SH-SY5Y (cell line): ENCODE measurements around the gene SLC35A1.

Experiments
- GATA2 ChIP-seq: IDR thresholded peaks from 2 replicates; pipeline ENCODE4 v1.6.1; 2011; ENCODE audit warnings: mild to moderate bottlenecking, low read depth, low read length
- GATA3 ChIP-seq: IDR thresholded peaks from 2 replicates; pipeline ENCODE4 v1.6.1; 2011; ENCODE audit warnings: low read depth, mild to moderate bottlenecking, low read length, moderate library complexity

SLC35A1 gene

DNA sequence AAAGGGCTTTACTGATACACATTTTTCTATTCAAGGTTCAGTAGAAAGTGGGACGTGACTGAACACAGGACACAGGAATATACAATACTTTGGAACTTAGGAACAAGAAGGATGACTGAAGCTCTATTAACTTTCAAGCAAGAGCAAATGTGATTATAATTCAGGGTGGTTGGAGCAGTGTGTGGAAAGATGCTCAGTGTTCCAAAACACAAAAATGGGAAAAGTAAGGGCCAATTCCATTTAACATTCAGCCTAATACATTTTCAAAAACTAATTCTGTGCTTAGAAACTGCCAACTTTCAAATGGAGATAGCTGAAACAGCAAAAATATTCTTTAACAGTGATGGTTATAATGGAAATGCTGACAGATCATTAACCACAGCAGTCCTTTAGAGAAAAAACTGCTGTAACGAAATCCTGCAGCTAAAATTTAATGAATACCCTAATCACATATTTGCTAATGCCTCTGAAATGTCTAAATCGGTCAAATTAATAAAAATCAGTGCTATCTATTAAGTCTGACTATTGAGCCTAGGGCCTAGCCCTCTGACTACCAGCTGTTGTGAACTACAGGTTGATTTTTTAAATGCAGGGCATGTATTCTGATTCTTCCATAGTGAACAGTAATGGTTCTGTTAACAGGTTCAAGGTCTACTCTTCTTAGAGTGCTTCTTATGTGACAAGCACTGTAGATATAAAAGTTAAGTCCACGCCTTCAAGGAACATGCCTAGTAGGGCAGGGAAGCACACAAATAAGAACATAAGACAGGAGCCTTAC lies 71.1 kb downstream of the SLC35A1 start:
- TF ChIP-seq GATA3 (no peak), GATA2 (no peak)

GRCh38 chr6:87544474-87544735 lies 71.6 kb downstream of the SLC35A1 start:
- TF ChIP-seq GATA2 (no peak), GATA3 (no peak)

GRCh38 chr6:87551799-87552198 lies 79.0 kb downstream of the SLC35A1 start:
- no peak for TF ChIP-seq GATA3

- TF ChIP-seq GATA2 (no peak), GATA3 (no peak)
Observed at GRCh38 chr6:87553159-87553765, 80.5 kb downstream of the SLC35A1 start.

DNA sequence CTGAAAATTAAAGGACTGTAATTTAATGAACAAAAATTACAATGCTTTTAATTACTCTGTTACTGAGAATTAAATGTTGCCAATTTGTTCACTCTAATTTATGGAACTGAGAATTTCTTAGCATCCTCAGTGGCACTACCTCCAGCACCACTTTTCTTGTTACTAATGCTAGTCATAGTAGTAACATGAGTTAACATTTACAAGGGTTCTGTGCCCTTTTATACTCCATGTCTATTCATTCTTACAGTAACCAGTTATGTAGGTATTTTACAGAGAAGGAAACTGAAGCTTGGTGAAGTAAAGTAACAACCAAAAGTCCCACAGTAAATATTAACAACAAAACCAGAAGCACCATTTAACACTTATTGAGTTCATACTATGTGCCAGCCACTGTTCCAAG lies 82.7 kb downstream of the SLC35A1 start:
- TF ChIP-seq GATA2 (no peak), GATA3 (no peak)

DNA sequence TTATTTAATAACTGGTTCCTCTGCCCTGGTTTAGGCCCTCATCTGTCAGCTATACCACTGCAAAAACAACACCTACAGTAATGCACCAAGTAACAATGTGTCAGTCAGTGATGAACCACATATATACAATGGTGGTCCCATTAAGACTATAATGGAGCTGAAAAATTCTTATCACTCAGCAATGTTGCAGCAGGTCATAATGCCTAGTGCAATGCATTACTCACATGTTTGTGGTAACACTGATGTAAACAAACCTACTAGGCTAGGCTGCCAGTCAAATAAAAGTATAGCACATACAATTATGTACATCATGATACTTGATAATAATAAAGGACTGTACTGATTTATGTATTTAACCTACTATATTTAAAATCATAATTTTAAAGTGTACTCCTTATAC lies 85.7 kb downstream of the SLC35A1 start:
- TF ChIP-seq GATA3 (no peak), GATA2 (no peak)

- no peak for TF ChIP-seq GATA3
- no peak for TF ChIP-seq GATA2
Observed at GRCh38 chr6:87561017-87561416, 88.2 kb downstream of the SLC35A1 start.
